Transverse colon (tissue), 4 donors: ENCODE data around the gene OLFM4. TPM values are rescaled to one million over a fixed set of nuclear protein-coding genes. Genes with fewer than 3 reads are reported as not detected.

Experiments
- DNase-seq: peaks from one replicate; pipeline ENCODE4 v3.0.0-alpha.2; 2019
- H3K27ac ChIP-seq, 4 donors: fragments of 200-600 bp; sonication (generic); 2 replicates each; pipeline ENCODE4 v1.5.1; 2016 to 2018; ENCODE audit warnings: inconsistent platforms in 4 of 4
- H3K27me3 ChIP-seq: fragments of 200-600 bp; sonication (generic); 2 replicates; pipeline ENCODE4 v1.5.1; 2017; ENCODE audit warnings: inconsistent platforms
- H3K36me3 ChIP-seq, 4 donors: fragments of 200-600 bp; sonication (generic); 2 replicates each; pipeline ENCODE4 v1.5.1; 2017 to 2019; ENCODE audit warnings: inconsistent platforms in 4 of 4
- H3K4me1 ChIP-seq, 4 donors: fragments of 200-600 bp; sonication (generic); 2 replicates each; pipeline ENCODE4 v1.5.1; 2017 to 2020; ENCODE audit warnings: inconsistent platforms in 4 of 4
- H3K4me3 ChIP-seq, 4 donors: fragments of 200-600 bp; sonication (generic); 1 replicate in 1 of 4; 2 replicates in 3 of 4; pipeline versions ENCODE4 v1.5.1 to v1.6.1; 2017 to 2019; ENCODE audit warnings: inconsistent platforms in 4 of 4
- H3K9me3 ChIP-seq, 2 donors: fragments of 200-600 bp; sonication (generic); 2 replicates each; pipeline ENCODE4 v1.5.1; 2017 to 2019; ENCODE audit warnings: inconsistent platforms in 2 of 2
- EP300 ChIP-seq: sonication (generic); formaldehyde crosslinking; IDR thresholded peaks from one replicate; pipeline ENCODE4 v1.6.1; 2017; ENCODE audit warnings: antibody characterized with exemption, low read depth
- POLR2A ChIP-seq: fragments of 450-650 bp; IDR thresholded peaks from one replicate; pipeline ENCODE4 v1.6.1; 2016; ENCODE audit warnings: antibody characterized with exemption, mild to moderate bottlenecking, moderate library complexity
- POLR2AphosphoS5 ChIP-seq, 3 donors: sonication (generic); formaldehyde crosslinking; IDR thresholded peaks; one replicate each; pipeline ENCODE4 v1.6.1; 2016; ENCODE audit warnings: antibody characterized with exemption in 3 of 3
- WGBS, 2 donors: methylation state at CpG; one replicate each; pipeline ENCODE4 v1.1.5; 2018; ENCODE audit warnings: low coverage in 1 of 2; 5-methylcytosine and 5-hydroxymethylcytosine counted together
- in situ Hi-C, 4 donors: fragments of 200-750 bp; cut with MboI; loops; one replicate each; pipeline versions ENCODE4 v1.15.0 to v1.15.1; 2017; ENCODE audit warnings: low sequenced_read_pairs in 3 of 4, low pct_ligation_motif_present in 1 of 4, low pct_unique_long_range_greater_than_20kb in 1 of 4
- intact Hi-C: fragments of 100-400 bp; cut with DNase I; formaldehyde crosslinking; loops from one replicate; pipeline ENCODE4 v1.15.1; 2023; ENCODE audit warnings: low total_unique reads
- total RNA-seq, 4 donors: library from RNA; depleted of rRNA; stranded (reverse); fragments of >200 nt; gene quantifications; one replicate each; pipeline ENCODE4 v1.1.0, GENCODE V29; 2016
- TF ChIP-seq, protein P1 (sequence below), 5 experiments: fragments of 200-600 bp in 3 of 5; fragments of 450-650 bp in 2 of 5; sonication (generic) in 3 of 5; IDR thresholded peaks; 1 replicate in 2 of 5; 2 replicates in 3 of 5; pipeline ENCODE4 v1.5.1; 2016 to 2017; ENCODE audit warnings: antibody characterized with exemption in 5 of 5, inconsistent platforms in 3 of 5, mild to moderate bottlenecking in 2 of 5, moderate library complexity in 1 of 5

Gene OLFM4
- total RNA-seq, 4 donors from 2014 or later, result 3.4 to 61.0 (median 51.9) TPM

DNA sequence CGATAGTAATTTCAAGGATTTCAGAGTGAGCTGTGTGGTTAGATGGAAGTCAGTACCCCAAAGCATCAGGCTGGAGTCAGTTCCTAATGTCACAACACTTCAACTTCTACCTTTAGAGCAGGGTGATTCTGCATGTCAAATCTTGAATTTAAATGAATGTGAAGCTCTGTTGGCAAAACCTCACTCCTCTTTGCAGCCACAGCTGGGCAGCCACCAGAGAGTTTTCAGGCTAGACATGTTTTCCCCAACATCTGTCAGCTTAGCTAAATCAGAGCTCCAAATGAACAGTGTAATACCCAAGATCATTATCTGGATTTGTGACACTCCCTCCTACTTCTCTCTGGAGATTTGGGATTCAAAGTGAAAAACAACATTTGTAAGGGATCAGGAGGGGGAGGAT, 33.7 kb upstream of the OLFM4 start:
- Histone ChIP-seq H3K9me3 (no peaks in the 10 kb centered on the region), H3K36me3 (no peaks in the 10 kb centered on the region), H3K27ac (no peak overlapping the region), H3K27me3 (no peaks in the 10 kb centered on the region), H3K4me3 (no peak overlapping the region), H3K4me1 (peaks cover 0 to 33% (median 6%) of the 10 kb centered on the region in 4 donors)
- DNase-seq, result no peak
- in situ Hi-C loops, result no loop called here
- intact Hi-C loops, result no loop called here
- TF ChIP-seq POLR2AphosphoS5 (IDR thresholded peaks at IDR 0.05) (no peak), POLR2A (no peak), EP300 (no peak)
- TF ChIP-seq, protein P1, sequence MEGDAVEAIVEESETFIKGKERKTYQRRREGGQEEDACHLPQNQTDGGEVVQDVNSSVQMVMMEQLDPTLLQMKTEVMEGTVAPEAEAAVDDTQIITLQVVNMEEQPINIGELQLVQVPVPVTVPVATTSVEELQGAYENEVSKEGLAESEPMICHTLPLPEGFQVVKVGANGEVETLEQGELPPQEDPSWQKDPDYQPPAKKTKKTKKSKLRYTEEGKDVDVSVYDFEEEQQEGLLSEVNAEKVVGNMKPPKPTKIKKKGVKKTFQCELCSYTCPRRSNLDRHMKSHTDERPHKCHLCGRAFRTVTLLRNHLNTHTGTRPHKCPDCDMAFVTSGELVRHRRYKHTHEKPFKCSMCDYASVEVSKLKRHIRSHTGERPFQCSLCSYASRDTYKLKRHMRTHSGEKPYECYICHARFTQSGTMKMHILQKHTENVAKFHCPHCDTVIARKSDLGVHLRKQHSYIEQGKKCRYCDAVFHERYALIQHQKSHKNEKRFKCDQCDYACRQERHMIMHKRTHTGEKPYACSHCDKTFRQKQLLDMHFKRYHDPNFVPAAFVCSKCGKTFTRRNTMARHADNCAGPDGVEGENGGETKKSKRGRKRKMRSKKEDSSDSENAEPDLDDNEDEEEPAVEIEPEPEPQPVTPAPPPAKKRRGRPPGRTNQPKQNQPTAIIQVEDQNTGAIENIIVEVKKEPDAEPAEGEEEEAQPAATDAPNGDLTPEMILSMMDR (IDR thresholded peaks at IDR 0.05), result no peak
- 56 to 59% methylated on average over 1 of the region's 1 CpG for WGBS, 2 donors

DNA sequence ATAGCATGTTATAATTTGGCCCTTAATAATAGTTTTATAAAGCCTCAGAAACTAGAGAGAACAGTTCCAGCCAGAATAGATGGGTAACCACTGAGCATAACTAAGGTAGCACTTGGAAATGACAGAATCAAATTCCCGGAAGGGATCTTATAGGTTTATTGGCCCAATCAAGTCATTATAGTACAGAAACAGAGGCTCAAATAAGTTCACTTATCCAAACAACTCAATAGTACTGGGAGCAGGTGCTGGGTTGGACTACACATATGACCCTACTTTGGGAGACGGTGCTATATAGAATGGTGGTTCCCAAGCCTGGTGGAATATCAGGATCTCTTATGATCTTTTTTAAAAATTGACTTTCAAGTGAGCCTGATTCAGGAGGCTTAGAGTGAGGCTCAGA, 32.7 kb upstream of the OLFM4 start:
- 38 to 70% methylated on average over 1 to 2 of the region's 2 CpGs for WGBS, 2 donors
- TF ChIP-seq EP300, result no peak
- TF ChIP-seq POLR2AphosphoS5 (IDR thresholded peaks at IDR 0.05), result no peak
- TF ChIP-seq, protein P1 (IDR thresholded peaks at IDR 0.05), result no peak
- TF ChIP-seq POLR2A, result no peak
- DNase-seq, result no peak
- Histone ChIP-seq H3K9me3 (no peaks in the 10 kb centered on the region), H3K4me3 (no peak overlapping the region), H3K27ac (no peak overlapping the region), H3K4me1 (peaks cover 0 to 33% (median 6%) of the 10 kb centered on the region in 4 donors), H3K36me3 (no peaks in the 10 kb centered on the region), H3K27me3 (no peaks in the 10 kb centered on the region)
- in situ Hi-C loops, result no loop called here
- intact Hi-C loops, result no loop called here

DNA sequence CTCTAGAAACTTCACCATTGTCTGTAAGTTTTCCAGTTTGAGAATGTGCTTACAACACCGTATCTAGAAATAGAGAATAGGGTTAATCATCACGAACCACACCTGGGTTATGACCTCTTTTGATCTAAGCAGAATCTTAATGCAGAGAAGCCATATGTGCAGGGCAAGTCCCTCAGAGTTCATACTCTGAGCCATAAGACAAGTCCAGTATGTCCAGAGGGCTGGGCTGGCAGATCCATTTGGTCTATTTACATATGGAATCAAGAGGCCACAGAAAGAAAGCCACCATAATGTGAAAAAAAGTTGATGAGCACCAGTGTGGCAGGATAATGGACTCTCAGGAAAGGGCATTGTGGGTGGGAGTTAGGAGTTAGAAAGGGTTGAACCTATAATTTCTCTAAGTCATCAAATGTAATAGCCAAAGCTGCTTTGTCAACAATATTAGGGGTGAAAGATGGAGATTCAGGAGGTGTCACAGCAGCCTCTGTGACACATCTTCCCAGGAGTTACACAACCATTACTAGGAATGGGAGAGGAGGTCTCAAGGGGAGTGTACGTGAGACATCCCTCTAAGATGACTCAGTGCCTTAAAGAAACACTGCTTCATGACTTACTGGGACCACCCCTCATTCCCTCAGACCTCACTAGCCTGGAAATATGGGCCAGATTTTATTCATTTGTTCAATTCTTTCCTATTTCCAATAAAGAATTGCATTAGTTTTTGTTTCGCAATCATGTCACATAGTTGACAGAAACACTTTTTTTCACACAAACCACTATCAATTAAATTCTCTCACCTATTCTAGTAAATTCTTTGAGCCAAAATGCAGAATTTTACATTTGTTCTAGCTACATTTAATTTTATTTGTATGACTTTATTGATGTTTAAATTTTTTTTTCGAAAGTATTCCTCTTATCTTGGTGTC, 30.4 kb upstream of the OLFM4 start:
- TF ChIP-seq POLR2AphosphoS5 (IDR thresholded peaks at IDR 0.05) (no peak), POLR2A (no peak), EP300 (no peak)
- TF ChIP-seq, protein P1 (IDR thresholded peaks at IDR 0.05), result no peak
- WGBS, 2 donors, result 74 to 75% methylated on average over 5 of the region's 5 CpGs
- Histone ChIP-seq H3K27me3 (no peaks in the 10 kb centered on the region), H3K27ac (no peak overlapping the region), H3K4me1 (peaks cover 0 to 45% (median 8%) of the 10 kb centered on the region in 4 donors), H3K36me3 (no peaks in the 10 kb centered on the region), H3K4me3 (no peak overlapping the region), H3K9me3 (no peaks in the 10 kb centered on the region)
- intact Hi-C loops (no loop called here), in situ Hi-C loops (no loop called here)
- no peak for DNase-seq

DNA sequence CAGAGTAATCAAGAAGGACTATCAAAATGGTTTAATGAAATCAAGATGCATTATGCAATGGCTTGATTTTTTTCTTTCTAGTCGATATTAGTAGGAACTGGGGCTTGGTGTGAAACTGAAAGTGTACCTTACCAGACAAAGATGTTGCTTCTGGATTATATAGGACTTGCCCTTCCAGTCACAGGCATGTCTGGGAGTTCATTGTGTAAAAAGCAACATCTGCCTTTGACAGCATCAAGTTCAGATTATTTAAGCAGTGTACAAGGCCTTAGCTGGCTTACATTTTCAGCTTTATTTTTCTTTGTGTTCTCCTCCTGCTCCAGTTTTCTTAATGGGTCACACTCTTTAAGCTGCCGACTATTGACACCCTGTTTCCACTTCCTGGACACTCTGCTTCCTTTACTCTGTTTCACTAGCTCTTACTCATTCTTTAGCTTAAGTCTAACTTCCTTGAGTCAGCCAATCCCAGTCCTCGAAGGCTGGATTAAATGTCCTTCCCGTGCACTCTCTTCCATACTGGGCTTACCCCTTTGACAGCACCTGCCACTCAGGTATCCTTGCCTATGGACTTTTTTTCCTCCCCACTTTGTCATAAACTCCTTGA, 29.4 kb upstream of the OLFM4 start:
- peaks cover 0 to 38% (median 8%) of the 10 kb centered on the region in 4 donors for H3K4me1 ChIP-seq
- TF ChIP-seq EP300 (no peak), POLR2A (no peak), POLR2AphosphoS5 (IDR thresholded peaks at IDR 0.05) (no peak)
- TF ChIP-seq, protein P1 (IDR thresholded peaks at IDR 0.05), result no peak
- WGBS, 2 donors, result 40 to 44% methylated on average over 4 of the region's 4 CpGs
- intact Hi-C loops, result no loop called here
- no peaks in the 10 kb centered on the region for H3K27me3 ChIP-seq
- in situ Hi-C loops, result no loop called here
- H3K9me3 ChIP-seq, result no peaks in the 10 kb centered on the region
- no peaks in the 10 kb centered on the region for H3K36me3 ChIP-seq
- DNase-seq, result no peak
- H3K27ac ChIP-seq, result no peak overlapping the region
- H3K4me3 ChIP-seq, result no peak overlapping the region
